M059J (cell line): Measurements from ENCODE around the gene COX7A2L. TPM values are rescaled to one million over a fixed set of nuclear protein-coding genes. Genes with fewer than 3 reads are reported as not detected.
"Not testable (repeated sequence)": the region's sequence is repeated elsewhere in the genome, so short reads cannot be mapped to it uniquely, and the experiment has no call there.

ENCODE experiments used
- DNase-seq: peaks from one replicate; pipeline ENCODE4 v3.0.0-alpha.2; 2012; ENCODE audit warnings: low read depth
- total RNA-seq: library from RNA; depleted of rRNA; stranded (reverse); fragments of >200 nt; shearing (Covaris generic); gene quantifications from 2 replicates; pipeline ENCODE4 v1.2.3, GENCODE V29; 2014; rRNA removed

COX7A2L gene, protein sequence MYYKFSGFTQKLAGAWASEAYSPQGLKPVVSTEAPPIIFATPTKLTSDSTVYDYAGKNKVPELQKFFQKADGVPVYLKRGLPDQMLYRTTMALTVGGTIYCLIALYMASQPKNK
- 178 and 254 TPM in 2 replicates for total RNA-seq

DNA sequence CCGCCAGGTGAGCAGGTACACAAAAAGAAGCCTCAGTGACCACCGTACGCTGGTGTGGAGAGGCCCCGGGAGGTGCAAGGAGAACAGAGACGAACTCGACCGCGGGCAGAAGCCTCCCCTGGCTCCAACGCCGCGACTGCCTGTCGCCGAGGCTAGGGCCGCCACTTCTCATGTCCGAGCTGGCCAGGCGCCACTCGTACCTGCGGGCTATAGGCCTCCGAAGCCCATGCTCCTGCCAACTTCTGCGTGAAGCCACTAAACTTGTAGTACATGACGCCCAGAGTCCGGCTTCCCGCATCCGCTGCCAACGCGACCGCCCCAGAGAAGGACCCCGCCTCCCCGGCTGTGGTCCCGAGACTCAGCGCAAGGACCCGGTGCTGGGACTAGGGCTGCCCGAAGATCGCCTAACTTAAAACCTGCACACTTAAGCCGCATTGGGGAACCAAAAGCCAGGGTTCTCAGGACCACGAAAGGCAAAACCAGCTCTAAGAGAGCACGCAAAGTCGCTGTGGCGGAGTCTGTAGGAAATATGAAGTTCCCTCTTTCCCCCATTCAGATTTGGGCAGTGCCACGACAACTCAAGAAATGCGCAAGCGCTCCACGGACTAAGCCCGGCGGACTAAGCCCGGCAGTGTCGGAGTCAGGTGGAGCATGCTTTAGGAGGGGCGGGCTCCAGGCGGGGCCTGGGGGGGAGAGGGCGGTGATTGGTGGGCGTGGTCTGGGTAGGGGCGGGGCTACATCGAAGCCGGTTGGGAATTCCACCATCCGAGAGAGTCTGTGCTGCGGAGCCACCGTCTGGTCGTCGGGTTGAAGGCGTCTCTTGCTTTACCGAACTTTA, at the start of gene COX7A2L:
TSS of gene COX7A2L (minus strand) at position 328 of the 838 bp plus-strand sequence. CDS start at position 272, 56 bp downstream.
- DNase-seq = peak; percentile 94

DNA sequence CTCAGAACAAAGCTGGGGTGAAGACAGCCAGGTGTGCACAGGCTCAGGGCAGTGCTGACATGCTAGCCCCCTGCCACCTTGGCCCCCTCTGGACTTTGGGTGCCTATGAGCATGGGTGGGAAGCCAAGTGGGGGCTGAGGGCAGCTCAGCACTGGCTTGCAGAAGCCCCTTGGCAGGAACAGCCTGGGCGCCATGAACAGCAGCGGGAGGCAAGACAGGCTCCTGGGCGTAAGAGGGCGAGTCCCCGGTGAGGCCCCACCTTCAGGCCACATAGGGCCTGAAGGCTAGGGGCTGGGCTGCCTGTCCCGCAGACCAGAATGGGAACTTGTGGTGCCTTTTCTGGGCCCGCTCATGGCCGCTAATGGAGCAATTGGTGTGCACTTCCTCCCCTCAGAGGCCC, 47.0 kb upstream of the COX7A2L start:
- DNase-seq = no peak

DNA sequence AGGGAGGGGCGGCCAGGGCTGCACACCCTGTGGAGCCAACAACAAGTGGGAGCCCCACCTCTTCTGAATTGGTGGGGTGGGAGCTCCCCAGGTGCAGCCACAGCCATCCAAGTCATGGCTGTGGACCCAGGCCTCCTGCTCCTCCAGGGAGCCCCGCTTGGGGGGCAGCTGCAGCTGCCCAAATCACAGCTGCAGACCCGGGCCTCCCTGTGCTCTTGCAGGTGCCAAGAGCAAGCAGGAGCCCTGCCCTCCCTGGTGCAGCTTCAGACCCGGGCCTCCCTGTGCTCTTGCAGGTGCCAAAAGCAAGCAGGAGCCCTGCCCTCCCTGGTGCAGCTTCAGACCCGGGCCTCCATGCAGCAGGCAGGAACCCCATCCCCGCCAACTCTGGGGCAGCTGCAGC, 46.5 kb upstream of the COX7A2L start:
- DNase-seq = no peak

DNA sequence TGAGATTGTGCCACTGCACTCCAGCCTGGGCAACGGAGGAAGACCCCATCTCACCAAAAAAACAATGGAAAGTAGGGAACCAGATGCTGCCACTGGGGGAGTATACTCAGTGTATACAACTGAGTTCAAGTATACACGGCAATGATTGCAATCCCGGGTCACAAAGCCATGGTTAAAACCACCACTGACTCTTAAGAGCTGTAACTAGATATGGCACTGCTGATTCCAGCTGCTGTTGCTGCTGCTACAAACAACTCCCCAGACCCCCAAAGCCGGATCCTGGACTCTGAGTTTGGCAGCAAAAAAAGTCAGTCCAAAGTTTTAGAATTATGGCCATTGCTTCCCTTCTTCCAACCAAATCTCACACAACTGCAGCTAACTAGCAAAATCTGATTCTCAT, 43.7 kb upstream of the COX7A2L start:
- no peak for DNase-seq

GRCh38 chr2:42401773-42402172, 40.8 kb upstream of the COX7A2L start:
- DNase-seq = no peak

GRCh38 chr2:42398052-42398451, 37.0 kb upstream of the COX7A2L start:
- DNase-seq = not testable (repeated sequence)

- not testable (repeated sequence) for DNase-seq
Measured at GRCh38 chr2:42393320-42393719, 32.3 kb upstream of the COX7A2L start.

DNA sequence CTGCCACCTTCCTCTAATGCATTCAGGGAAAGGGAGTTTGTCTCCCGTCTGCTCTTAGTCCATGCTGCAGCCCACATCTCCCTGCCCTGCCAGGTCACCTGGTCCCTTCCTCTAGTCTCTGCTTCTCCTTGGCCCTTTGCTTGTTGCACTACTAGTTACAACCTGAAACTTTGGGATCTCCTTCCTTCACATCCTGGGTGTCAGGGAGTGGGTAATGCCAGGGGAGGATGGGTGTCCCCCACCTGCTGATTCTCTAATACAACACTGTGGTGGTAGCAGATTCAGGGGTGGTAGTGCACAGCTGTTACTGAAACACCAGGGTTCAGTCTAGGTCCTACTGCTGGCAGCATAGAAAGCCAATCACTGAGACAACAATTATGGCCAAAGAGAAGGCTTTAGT, 31.2 kb upstream of the COX7A2L start:
- DNase-seq = no peak

DNA sequence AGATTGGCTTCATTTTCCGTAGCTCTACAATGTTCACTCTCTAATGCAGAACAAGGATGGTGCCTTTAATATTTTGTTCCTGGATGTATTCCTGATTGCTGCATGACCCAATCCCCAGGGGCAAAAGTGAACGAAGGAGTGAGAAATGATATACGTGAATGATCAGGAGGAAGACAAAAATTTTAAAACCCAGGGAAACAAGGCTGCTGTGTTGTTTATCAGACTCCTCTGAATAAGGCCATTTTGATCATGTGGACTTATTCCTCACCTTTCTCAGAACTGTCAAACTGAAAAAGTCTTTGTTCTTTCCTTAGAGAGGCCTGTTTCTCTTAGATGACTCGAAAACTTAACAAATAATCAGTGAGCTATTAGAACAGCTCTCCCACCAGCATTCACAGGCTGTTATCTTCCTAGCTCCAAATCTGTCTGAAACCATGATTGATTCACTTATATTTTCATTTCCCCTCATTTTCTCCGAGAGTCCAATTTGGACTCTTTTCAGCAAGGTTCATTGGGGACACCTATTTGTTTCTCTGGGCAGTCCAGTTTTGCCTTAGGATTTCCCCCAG, 29.5 kb upstream of the COX7A2L start:
- no peak for DNase-seq

- DNase-seq = no peak
Measured at GRCh38 chr2:42386682-42387081, 25.7 kb upstream of the COX7A2L start.

DNA sequence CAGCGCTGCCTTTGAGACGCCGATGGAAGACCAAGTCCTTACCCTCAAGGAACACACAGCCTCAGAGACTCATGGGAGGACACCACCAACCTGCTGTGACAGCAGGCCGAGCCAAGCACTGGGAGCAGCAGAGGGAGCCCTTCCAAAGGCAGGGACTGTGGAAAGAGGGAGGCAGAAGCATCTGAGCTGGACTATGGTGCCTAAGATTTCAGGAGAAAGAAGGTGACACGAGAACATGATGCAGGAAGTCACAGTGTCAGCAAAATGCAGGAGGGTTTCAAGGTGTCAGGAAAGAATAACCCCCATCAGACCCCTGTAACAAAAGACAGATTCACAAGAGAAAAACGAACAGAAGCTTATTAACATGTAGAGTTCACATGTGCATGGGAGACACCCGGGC, 24.2 kb upstream of the COX7A2L start:
- peak; percentile 30 for DNase-seq

DNA sequence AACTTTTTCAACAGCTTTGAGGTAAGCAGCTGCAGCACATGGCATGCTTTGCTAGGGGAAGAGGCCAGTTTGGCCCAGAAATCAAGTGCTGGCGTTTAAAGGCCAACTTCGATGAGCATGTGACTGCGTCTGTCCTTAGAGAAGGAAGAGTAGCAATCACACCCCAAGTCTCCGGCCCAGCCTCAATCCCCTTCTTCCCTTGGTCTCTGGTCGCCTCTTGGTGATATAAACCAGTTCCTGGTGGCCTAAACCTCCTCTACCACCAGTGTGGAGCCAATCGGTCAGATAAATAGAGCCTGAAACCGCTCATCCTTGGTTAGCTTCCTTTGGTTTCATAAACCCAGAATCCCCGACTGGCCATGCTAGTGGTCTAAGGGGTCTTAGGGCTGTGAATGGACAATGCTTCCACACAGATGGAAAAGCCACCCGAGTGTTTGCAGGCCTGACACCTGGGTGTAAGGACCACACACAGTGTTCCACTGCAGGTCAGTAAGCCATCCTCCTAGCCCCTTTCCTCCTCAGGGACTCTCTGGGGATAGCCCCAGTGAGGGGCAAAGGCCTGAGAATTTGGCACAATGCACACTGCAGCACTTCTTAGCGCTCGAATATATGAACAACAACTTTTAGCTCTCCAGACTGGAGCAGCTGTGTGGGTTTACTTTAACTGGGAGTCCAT, 23.0 kb upstream of the COX7A2L start:
- DNase-seq = no peak

- DNase-seq = no peak
Measured at GRCh38 chr2:42382144-42382543, 21.1 kb upstream of the COX7A2L start.

DNA sequence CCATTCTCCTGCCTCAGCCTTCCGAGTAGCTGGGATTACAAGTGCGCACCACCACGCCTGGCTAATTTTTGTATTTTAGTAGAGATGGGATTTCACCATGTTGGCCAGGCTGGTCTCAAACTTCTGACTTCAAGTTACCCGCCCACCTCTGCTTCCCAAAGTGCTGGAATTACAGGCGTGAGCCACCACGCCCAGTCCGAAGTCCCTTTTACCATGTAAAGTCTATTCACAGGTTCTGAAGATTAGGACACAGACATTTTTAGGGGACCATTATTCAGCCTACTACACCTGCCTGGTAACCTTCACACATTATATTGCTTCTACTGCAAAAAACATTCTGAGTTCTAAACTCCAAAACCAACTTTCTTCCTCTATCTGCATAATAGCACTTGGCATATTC, 19.0 kb upstream of the COX7A2L start:
- DNase-seq = not testable (repeated sequence)

- no peak for DNase-seq
Measured at GRCh38 chr2:42378415-42378814, 17.4 kb upstream of the COX7A2L start.

DNA sequence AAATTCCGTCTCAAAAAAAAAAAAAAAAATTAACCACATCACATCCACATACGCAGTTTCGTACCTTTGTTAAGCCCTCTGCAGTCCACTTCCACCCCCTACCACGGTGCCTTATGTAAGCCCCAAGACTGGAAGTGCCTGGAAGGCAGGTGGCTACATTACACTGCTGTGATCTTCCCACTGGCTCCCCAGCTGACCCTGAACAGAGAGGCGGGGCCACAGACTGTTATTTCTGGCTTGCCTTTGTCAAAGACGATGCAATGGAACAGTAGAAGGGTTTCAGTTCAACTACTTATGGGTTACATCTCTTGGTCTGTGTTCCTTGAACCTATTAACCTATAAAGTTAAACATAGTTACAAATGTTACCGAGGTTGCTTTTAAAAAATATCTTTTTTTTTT, 15.7 kb upstream of the COX7A2L start:
- no peak for DNase-seq

DNA sequence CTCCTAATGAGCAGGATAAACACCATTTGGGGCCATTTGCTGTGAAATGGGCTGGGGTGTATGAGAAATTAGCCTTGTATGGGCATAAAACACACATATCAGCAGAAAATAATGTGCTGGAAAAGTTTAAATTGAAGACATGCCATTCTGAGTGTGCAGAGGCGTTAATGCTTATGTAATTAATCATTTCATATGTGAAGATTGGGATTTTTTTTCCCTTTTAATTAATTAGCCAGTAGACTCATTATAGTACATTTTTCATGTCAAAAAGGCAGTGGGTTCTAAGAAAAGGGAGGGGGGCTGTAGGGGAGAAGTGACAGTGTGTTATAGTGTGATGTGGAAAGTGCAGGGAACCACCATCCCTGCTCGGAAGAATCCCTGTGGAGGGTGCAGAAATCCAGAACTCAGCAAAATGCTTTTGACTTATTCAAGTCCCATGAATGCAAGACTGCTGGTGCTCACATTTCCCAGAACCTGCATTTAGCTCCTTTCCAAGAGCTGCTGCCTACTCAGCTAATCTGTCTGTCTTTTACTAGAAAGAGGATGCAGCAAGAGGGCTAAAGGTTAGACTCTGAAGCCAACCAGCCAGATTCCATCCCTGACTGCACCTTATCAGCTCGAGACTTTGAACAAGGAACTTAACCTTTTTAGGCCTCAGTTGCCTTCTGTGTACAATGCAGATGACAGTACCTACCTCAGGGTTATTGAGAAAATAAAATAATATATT, 11.6 kb upstream of the COX7A2L start:
- no peak for DNase-seq

GRCh38 chr2:42371611-42372473, 10.8 kb upstream of the COX7A2L start:
- DNase-seq = no peak

- no peak for DNase-seq
Measured at GRCh38 chr2:42369532-42370229, 8.7 kb upstream of the COX7A2L start.

DNA sequence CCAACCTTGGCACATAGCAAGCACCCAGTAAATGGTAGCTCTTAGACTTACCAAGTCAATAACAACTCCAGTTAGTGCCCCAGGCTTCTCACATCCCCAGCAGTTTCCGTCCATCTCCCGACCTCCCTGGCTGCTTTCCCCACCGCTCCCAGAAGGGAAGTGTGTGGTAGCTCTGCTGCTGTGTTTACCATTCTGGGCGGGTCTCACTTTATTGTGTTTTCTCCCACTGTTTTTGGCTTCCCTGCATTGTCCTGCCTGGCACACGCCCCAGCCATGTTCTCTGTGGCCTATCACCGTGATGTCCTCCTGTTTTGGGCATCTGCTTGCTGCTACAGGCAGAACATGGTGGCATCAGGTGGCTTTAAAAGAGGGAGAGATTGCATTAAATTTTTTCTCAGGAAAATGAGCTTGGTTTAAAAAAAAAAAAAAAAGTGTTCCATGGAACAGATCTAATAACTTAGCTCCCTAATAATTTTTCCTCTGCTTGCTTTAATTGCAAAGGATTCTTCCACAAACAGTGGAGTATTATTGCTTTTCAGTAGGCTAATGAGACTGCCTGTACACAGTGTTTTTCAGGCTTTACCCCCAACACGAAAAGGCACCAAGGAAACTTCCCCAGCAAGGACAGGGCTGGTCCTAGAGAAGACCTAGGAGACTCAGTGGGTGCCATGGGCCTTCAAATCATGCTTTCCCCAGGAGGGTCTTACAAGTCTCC, 8.0 kb upstream of the COX7A2L start:
- DNase-seq = peak; percentile 5
